Activated CD8-positive, alpha-beta memory T cell treated with anti-CD3 and anti-CD28 coated beads for 1 hour (primary cell): ENCODE results near the gene PRDX2.
A peak's percentile ranks its signal among the peaks of the same experiment; 100 is the strongest.

Source experiments
- DNase-seq, 2 donors: peaks; one replicate each; pipeline ENCODE4 v3.0.0-alpha.2; 2020; ENCODE audit warnings: low read depth in 1 of 2; ENCODE audit errors: extremely low read depth in 1 of 2

PRDX2 gene

DNA sequence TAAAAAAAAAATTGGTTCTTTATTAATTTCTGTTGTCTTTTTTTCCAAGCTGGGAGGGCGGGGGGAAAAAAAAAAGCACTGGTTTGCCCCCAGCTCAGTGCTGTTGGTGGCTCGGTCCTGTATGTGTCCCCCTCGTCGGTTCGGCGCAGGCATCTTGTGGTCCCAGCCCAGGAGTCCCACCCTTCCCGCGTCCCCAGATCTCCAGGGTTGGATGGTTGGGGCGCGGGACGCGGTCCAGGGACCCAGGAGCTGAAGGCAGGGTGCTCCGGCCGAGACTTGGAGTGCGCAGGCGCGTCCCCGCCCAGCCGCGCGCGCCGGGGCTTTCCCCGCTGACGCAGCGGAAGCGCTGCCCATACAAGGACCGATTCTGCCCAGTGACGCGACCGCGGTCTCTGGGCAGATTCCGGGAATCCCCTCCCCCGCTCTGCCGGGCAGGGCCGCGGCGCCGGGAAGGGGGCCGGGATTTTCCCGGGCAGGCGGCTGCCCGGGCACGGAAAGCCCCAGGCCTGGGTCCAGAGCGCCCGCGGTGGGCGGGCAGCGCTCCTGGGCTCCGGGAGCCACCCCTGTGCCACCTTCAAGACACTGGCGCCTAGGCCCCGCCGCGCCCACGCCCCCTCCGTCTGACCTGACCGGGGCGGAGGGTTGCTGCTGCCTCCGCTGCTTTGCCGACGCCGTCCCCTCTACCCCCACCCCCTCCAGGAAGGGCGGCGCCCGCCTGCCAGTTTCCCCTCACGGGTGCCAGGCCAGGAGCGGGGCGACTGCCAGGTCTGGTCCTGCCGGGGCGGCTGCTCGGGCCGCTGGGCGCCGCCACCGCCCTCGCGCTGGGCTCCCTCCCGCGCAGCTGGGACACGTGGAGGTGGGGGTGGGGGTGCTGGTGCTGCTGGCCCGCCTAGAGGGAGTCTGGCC, 8.1 kb downstream of the PRDX2 start:
- peak; percentile 86 to 90 for DNase-seq

DNA sequence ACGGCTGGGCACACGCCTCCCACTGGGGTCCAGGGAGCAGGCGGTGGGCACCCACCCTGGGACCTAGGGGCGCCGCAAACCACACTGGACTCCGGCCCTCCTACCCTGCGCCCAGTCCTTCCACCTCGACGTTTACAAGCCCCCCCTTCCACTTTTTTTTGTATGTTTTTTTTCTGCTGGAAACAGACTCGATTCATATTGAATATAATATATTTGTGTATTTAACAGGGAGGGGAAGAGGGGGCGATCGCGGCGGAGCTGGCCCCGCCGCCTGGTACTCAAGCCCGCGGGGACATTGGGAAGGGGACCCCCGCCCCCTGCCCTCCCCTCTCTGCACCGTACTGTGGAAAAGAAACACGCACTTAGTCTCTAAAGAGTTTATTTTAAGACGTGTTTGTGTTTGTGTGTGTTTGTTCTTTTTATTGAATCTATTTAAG, 8.7 kb downstream of the PRDX2 start:
- no peak for DNase-seq

DNA sequence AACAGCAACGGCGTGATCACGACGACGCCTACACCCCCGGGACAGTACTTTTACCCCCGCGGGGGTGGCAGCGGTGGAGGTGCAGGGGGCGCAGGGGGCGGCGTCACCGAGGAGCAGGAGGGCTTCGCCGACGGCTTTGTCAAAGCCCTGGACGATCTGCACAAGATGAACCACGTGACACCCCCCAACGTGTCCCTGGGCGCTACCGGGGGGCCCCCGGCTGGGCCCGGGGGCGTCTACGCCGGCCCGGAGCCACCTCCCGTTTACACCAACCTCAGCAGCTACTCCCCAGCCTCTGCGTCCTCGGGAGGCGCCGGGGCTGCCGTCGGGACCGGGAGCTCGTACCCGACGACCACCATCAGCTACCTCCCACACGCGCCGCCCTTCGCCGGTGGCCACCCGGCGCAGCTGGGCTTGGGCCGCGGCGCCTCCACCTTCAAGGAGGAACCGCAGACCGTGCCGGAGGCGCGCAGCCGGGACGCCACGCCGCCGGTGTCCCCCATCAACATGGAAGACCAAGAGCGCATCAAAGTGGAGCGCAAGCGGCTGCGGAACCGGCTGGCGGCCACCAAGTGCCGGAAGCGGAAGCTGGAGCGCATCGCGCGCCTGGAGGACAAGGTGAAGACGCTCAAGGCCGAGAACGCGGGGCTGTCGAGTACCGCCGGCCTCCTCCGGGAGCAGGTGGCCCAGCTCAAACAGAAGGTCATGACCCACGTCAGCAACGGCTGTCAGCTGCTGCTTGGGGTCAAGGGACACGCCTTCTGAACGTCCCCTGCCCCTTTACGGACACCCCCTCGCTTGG, 9.3 kb downstream of the PRDX2 start:
- DNase-seq = no peak

DNA sequence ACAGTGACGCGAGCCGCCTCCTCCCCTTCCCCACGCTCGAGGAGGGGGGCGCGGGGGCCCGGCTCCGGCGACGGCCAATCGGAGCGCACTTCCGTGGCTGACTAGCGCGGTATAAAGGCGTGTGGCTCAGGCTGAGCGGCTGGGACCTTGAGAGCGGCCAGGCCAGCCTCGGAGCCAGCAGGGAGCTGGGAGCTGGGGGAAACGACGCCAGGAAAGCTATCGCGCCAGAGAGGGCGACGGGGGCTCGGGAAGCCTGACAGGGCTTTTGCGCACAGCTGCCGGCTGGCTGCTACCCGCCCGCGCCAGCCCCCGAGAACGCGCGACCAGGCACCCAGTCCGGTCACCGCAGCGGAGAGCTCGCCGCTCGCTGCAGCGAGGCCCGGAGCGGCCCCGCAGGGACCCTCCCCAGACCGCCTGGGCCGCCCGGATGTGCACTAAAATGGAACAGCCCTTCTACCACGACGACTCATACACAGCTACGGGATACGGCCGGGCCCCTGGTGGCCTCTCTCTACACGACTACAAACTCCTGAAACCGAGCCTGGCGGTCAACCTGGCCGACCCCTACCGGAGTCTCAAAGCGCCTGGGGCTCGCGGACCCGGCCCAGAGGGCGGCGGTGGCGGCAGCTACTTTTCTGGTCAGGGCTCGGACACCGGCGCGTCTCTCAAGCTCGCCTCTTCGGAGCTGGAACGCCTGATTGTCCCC, 10.1 kb downstream of the PRDX2 start, which contains the start of gene JUNB:
JUNB (plus strand) TSS at position 142 of the 706 bp plus-strand sequence; CDS start at position 428, 286 bp downstream.
- peak; percentile 95 to 98 for DNase-seq

DNA sequence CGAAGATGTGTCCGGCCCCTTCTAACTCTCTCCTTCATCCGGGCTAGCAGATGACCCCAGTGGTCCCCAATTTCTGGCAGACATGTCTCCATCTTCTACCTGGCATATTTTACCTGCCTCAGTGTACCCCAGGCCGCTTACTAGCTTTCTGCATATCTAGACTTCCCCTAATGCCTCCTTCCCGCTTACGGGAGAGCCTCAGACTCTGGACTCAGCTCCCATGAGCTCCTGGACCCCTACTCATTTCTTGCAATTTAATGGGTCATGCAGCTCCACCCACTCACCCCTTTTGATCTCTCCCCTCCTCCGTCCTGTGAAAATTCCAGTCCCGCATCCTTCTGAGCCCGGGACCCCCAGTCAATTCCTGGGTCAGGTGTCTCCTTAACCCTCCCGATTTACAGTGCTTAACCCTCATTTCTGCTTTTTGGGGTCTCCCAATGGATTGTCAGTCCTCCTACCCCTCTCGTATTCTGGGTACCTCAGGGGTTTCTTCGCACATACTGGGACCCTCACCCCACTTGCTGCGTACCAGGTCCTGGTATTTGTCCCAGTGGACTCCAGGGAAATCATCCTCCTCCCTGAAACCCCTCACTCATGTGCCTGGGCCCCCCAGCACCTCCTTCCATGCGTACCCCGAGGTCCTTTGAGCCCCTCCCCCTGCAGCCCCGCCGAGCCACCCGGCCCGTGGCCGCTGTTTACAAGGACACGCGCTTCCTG, 10.8 kb downstream of the PRDX2 start:
- no peak for DNase-seq

DNA sequence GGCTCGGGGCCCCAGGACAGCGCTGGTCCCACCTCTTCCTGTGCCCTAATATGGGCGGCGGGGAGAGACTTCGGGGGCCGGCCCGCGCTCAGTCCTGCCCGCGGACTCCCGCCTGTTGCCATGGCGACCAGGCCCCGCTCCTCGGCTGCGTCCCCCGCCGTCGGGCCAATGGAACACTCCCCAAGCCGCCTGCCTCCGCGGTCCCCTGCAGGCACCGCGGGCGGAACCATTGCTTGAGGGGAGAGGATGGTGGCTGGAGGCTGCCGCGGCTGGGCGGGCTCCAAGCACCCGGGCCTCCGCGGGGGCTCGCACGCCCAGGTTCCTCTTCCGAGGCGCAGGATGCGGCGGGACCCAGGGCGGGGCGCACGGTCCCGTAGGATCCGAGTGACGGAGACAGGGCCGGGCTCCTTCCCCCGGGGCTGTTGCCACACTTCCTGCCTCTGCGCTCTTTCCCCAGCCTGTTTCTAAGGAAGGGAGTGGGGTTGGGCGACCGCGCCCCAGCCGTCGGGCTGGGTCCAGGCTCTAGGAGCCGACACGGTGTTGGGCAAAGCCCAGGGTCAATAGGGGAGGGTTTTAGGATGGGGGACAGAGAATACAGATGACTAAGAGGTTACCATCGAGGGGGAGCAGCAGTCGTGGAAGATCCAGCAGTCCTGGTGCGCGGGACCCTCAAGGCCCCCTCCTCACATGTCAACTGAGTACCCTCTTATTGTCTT, 11.5 kb downstream of the PRDX2 start:
- DNase-seq = peak; percentile 87 to 89

DNA sequence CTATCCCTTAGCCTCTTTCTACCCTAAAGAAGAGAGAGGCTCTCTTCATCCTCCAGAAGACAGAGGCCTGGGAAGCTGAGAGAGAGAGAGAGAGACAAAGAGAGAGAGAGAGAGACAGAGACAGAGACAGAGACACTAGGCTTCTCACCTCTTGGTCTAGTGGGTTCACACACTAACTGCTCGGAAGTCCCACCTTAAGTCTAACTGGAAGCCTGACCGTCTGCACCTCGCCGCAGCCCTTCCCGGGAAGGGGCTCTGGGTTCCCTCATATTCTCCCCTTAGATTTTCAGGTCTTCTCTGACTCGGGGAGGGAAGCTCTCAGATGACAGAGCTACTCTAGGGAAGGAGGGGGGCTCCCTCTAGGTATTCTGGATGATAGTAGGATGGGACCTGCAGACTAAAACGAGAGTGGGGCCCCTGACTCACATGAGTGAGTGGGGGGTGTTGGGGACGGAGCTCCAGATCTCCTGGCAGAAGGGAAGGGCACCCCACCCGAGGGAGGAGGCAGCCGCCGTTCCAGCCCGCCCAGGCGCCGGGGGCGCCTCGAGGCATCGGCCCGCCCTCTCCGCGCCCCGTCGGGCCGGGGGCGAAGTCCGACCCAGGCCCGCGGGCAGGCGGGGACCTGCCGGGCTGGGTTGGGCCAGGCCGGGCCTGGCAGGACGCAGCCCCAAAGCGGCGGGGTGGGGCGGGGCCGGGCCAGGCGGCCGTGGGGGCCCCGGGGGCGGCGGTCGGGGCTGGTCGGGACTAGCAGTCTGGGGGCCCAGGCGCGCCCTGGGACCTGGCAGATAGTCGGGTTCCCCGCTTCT, 12.3 kb downstream of the PRDX2 start:
- no peak for DNase-seq

DNA sequence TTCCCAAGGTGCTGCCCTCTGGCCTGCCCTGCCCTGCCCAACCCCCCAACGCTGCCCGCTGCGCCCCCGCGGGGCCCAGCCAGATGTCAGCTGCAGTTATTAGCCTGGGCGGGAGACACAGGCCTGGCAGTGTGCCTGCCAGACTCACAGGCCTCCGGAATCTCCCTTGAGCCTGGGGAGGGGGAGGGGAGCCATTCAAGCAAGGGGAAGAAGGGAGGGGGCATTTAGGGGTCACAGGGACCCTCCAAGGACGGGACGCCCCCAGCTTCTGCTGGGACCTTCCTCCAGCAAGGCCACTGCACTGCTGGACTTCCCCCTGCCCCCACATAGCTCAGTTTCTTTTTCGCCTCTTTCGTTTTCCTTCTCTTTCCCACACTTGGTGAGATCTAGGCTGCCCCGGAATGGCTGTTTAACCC, 12.9 kb downstream of the PRDX2 start:
- DNase-seq = no peak

DNA sequence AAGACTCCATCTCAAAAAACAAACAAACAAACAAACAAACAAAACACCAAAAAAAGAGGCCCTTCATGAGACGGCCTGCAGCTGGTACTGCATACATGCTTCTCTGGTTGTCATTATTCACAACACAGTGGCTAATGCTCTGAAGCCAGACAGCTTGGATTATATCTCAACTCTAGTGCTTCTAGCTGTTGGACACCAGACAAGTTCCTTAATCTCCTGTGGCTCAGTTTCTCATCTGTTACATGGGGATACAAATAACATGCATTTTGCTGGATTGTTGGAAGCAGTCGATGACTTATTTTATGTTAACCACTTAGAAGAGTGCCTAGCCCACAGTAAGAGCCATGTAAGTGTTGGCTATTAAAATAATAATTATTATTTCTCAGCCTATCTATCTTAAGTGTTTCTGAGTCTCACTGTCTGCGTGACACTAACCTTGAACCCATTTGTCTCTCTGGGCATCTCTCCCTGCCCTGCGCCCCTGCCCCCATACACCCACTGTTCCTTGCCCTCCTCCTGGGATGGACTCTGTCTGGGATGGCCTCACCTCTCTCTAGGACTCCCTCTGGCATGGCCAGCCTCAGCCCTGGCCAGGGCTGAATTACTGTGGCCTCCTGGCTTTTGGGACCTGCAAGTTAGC, 13.4 kb downstream of the PRDX2 start:
- DNase-seq = no peak

DNA sequence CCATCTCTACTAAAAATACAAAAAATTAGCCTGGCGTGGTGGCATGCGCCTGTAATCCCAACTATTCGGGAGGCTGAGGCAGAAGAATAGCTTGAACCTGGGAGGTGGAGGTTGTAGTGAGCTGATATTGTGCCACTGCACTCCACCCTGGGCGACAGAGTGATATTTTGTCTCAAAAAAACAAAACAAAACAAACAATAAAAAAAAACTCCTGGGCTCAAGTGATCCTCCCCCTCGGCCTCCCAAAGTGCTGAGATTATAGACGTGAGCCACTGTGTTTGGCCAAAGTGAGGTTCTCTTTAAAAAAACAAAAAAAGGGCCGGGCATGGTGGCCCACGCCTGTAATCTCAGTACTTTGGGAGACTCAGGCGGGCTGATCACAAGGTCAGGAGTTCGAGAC, 14.1 kb downstream of the PRDX2 start:
- DNase-seq = no peak

DNA sequence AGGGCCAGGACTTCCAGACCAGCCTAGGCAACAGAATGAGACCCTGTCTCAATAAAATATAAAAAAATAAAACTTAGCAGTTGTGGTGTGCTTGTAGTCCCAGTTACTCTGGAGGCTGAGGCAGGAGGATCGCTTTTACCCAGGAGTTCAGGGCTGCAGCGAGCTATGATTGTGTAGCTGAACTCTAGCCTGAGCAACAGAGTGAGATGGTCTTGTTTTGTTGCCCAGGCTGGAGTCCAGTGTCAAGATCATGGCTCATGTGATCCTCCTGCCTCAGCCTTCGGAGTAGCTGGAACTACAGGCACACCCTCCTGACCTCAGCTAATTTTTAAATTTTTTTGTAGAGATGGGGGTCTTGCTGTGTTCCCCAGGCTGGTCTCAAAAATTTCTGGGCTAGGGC, 14.6 kb downstream of the PRDX2 start:
- no peak for DNase-seq

DNA sequence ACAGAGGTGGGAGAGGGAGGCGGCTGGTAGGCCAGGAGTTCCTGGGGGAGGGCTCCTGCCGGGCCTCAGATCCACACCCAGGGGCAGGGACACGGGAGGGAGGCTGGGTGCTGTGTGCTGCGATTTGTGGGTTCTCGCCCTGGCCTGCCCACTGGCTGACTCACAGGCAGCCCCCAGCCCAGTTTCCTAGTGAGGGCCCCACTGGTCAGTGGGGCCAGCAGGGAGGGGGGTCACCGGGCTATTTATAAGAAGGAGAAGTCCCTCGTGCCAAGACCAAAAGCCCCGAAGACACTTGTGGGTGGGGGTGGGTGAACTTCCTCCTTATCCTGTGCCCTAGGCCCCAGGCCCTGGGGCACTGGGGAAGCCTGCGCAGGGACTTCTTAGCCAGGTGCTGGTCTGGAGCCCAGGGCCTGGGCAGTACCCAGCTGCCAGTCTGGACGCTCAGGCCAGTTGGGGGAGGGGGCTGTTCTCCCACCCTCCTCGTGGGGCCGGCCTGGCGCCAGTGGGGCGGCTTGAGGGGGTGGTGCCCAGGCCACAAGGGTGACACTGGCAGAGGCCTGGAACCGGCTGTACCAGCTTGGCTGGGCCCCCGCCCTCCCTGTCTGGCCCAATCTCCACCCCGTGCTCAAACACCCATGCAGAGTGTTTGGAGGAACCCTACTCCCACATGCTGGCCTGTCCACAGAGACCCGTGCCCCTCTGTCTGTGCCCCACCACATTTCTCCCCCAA, 15.3 kb downstream of the PRDX2 start:
- no peak for DNase-seq

DNA sequence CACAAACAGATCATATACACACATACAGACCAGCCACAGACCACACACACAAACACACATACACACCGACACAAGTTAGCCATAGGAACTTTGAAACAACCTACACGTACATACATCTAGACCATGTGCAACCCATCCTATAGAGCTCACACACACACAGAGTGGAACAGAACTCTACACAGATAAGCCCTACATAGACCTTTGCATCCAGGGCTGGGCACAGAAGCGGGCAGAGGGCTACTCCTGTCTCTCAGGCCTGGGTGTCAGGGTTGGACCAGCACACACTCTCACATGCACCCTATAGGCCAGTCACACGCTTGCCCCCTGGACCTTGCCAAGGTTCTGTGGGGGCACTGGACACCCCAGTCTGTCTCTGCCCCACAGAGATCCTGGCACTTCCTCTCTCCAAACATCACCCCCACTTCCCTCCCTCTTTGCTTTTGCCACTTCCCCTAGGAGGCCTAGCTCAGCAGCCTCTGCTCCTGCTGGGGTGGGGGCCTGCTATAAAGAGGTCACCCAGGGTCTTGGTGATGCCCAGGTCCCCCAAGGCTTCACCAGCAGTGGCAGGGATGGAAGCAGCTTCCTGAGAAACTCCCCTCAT, 16.1 kb downstream of the PRDX2 start:
- no peak for DNase-seq

DNA sequence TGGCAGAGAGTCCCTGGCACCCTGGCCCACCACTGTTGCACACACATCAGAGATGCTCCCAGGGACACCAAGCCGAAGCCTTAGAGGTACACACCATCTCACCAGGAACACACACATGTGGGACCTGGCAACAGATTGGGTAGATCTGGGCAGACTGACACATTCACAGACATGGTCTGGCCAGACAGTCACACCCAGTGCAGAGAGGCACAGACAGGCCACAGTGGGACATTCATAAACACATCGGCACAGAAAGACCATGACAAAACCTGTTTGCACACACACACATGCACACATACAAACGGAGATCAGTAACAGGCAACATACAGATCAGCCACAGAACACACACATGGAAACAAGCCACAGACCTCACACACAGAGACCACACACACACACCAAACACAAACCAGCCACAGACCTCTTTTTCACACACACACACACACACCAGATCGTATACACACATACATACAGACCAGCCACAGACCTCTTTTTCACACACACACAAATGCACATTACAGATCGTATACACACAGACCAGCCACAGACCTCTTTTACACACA, 16.6 kb downstream of the PRDX2 start:
- DNase-seq = no peak

DNA sequence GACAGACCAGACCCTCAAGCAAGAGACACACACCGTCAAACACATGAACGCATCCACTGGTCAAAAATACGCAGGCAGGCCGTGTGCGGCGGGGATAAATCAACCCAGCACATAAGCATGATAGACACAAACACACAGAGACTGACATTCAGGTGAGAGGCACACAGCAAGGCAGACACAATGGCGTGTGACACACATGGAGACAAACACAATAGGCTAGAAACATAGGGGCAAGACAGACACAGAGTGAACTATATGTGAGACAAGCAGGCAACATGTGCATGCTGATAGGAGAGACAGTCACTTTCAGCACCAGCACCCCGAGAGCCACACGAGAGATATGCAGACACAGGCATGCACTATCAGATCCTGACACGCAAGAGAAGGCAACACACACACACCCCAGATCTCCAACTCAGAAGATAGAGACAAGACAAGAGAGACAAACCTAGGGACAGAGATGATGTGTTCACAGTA, 17.2 kb downstream of the PRDX2 start:
- no peak for DNase-seq

DNA sequence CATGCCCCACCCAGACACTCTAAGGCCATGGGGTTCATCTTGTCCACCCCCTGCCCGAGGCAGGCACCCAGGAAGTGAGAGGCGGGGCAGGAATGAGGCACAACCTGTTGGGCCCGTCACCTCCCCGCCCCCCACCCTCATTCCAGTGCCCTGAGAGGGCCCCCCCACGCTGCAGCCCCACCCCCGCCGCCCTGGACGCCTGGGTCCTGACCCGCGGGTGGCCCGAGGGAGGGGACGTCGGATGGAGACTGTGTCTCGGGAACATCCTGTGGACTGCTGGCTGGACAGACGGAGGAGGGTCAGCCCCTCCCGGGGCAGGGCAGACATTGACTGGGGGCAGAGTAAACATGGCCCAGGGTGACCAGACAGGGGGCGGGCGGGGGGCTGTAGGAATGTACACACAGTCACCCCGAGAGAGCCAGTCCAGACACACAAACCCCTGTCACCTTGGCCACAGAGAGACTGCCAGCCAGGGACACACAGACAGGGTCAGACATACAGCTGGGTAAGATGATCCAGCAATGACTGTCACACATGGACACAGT, 17.7 kb downstream of the PRDX2 start:
- DNase-seq = no peak
